GM10847 (cell line): ENCODE measurements around the gene NARF.

Source experiments
- POLR2A ChIP-seq: IDR thresholded peaks from 2 replicates; pipeline ENCODE4 v1.6.1; 2011; ENCODE audit not compliant: insufficient read length; ENCODE audit errors: extremely low read depth

Gene NARF

DNA sequence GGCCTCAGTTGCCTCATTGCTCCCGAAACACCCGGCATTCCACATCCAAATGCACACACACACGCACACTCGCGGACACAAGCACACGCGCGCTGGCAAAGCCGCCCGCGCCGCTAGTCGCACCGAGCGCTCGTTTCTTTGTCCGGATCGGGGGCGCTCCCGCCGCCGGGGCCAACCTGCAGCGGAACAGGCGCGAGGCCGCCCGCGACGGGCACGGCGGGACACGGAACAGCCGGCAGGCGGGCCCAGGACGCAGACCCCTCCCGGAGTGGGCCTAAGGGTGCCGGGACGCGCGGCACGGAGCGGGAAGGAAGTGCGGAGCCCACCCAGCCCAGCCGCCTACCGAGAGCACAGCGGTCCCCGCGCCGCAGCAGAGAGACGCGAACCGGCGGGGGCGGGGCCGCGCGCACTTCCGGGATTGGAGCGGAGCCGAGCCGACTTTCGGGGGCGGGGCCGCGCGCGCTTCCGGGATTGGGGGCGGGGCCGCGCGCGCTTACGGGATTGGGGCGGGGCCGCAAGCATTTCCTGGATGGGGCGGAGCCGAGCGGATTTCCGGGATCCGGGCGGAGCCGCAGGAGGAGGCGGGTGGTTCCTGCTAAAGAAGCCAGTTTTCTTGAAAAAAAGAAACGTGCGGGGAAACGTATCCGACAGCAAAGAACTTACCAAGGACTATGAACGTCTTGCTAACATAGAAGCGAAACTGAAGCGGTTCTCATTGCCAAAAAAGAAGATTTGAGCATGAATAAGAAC, 8.0 kb upstream of the NARF start, which contains the start of gene CYBC1:
Gene CYBC1 (minus strand): TSS at position 396 of the 750 bp plus-strand sequence. CDS start 1,498 bp downstream, outside the sequence.
- TF ChIP-seq POLR2A, result peak; percentile 92

- TF ChIP-seq POLR2A, result no peak
Measured at GRCh38 chr17:82452162-82452561, 6.4 kb upstream of the NARF start.

GRCh38 chr17:82457073-82457928, 1.2 kb upstream of the NARF start:
- TF ChIP-seq POLR2A, result no peak

GRCh38 chr17:82457929-82458178, 687 bp upstream of the NARF start:
- no peak for TF ChIP-seq POLR2A

DNA sequence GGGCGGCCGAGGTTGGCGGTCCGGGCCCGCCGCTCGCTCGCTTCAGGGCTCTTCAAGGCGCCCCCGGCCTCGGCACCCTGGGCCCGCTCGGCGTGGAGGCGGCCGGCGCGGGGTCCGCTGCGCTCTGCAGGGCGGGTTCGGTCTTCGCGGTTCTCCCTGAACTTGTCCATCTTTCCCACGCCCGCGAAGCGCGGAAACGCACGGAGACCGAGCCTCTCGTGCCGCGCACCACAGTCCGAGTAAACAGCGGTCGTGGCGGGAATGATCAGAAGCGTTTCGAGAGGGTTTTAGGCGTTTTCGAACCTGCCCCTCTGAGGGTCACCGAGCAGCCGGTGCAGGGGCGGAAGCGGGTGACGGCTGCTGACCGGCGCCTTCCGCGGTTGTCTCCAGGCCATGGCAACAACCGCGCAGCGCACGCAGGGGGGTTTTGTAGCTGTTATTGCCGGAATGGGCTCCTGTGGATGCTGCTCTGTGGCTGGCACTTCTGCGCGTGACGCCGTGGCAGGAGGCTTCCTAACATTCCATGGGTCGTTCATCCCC, 414 bp downstream of the NARF start:
- TF ChIP-seq POLR2A, result no peak

- TF ChIP-seq POLR2A, result no peak
Measured at GRCh38 chr17:82461827-82462524, 3.4 kb downstream of the NARF start.

- TF ChIP-seq POLR2A, result no peak
Measured at GRCh38 chr17:82463391-82463790, 4.8 kb downstream of the NARF start.

DNA sequence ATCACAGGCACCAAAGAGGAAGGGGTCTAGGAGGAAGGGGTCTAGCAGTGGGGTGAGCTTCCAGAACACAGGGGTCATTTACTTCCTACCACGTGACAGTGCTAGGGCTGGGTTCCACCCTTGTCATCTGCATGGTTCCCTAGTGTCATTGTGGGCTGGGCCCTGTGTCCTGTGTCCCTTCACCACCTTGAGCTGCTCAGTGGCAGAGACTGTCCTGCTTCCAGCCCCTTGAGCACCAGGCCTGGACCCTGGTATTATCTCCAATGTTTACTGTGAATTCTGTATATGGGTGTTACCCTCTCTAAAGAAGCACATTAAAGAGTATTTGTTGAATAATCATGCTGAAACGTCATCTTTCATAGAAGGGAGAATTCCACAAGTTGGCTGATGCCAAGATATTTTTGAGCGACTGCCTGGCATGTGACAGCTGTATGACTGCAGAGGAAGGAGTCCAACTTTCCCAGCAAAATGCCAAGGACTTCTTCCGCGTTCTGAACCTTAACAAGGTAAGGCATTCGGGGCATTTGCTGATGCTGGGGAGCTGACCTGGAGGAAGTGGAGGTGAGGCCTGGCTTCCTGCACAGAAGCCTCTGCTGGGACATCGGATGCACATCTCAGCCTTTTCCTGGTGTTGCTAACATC, 5.5 kb downstream of the NARF start:
- no peak for TF ChIP-seq POLR2A

DNA sequence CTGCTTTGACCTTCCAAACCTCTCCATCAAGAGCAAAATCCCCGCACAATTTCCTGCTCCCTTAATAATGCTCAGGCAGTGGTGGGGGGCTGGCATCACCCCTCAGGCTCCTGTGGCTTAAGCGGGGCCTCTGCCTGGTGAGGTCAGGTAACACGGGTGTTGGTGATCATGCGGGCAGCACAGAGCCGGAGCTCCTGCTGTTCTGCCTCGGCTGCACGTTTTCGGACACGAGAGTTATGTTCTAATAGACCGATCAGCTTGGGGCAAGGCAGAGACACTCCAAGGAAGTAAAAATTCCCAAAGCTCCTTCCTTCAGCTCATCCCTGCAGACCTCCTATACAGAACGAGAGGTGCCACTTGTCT, 6.0 kb downstream of the NARF start:
- no peak for TF ChIP-seq POLR2A

DNA sequence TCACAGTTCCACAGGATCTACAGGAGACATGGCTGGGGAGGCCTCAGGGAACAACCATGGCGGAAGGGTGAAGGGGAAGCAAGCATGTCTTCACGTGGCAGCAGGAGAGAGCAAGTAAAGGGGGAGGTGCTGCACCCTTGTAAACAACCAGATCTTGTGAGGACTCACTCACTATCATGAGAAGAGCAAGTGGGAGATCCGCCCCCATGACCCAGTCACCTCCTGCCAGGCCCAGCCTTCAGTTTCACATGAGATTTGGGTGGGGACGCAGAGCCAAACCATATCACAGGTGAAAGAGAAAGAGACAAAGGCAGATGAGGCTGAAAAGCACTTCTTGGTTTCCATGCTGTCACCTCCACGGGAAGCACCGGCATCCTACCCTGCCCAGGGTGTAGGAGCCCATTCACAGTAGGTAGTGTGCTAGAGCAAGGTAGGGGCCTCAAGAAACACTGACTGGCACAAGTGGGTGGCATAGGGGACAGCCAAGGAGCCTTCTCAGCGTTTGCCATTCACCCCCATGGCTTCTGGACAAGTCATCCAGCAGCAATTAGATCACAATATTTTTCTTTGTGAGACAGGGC, 6.6 kb downstream of the NARF start:
- TF ChIP-seq POLR2A, result no peak

DNA sequence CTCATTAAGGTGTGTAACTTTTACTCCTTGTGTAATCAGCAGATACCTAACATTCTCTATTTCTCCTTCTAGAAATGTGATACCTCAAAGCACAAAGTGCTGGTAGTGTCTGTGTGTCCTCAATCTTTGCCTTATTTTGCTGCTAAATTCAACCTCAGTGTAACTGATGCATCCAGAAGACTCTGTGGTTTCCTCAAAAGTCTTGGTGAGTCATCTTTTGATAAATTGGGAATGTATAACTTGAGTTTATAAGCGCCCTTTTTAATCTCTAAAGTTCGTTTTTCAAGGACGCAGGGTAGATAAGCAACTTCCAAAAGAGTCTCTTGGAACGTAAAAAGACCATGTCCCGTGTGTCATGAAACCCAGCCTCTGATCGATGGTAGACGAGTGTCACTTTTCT, 10.2 kb downstream of the NARF start:
- TF ChIP-seq POLR2A, result no peak

- TF ChIP-seq POLR2A, result no peak
Measured at GRCh38 chr17:82470065-82470464, 11.5 kb downstream of the NARF start.

DNA sequence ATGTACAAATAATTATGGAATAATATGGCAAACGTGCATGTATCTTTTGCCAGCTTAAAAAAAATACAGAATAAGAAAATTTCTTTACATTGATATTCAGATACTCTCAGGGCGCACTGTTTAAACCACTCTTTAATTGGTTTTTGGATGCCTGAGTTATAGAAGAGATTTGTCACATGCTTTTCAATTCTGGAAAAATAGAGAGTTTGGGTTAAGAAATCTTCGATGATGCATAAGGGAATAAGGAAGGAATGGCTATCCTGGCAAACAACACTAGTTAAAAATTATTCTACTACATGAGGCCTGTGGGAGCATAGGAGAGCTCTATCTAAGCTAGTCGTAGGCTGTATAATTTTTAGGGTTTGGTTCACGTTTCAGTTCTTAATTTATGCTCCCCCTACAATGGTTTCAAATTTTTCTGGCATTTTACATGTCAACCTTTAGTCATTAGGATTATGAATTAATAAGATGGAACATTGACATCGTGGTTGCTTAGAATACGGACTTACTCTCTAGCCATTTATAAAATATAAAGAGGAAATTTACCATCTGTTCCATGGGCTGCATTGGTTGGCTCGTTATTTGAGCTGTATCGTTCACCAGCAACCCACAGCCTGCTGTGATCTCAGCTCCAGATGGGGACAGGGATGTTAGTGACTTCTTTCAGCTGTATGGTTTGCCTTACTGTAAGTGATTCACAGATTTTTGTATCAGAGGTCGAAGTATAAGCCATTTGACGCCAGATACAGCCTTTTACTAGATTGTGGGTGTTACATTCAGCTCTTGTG, 15.9 kb downstream of the NARF start:
- no peak for TF ChIP-seq POLR2A

DNA sequence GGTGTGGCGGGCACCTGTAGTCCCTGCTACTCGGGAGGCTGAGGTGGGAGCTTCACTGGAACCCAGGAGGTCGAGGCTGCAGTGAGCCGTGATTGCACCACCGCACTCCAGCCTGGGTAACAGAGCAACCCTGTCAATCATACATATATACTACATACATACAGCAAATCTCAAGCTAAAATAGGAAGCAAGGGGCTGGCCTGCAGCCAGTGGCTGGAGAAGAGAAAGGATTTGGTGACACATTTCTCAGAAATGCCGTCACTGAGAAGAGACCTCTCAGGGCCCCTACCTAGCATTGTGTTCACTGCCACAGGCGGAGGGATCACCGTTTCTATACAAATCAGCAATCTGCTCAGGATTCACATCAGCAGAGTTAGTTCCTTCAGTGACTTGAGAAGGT, 16.9 kb downstream of the NARF start:
- TF ChIP-seq POLR2A, result no peak
